ENCODE measurements around the gene LY9. TPM values are rescaled to one million over a fixed set of nuclear protein-coding genes. Genes with fewer than 3 reads are reported as not detected.

Gene LY9
- total RNA-seq, 1 experiment from 2014 or later, result 6.9 TPM

DNA sequence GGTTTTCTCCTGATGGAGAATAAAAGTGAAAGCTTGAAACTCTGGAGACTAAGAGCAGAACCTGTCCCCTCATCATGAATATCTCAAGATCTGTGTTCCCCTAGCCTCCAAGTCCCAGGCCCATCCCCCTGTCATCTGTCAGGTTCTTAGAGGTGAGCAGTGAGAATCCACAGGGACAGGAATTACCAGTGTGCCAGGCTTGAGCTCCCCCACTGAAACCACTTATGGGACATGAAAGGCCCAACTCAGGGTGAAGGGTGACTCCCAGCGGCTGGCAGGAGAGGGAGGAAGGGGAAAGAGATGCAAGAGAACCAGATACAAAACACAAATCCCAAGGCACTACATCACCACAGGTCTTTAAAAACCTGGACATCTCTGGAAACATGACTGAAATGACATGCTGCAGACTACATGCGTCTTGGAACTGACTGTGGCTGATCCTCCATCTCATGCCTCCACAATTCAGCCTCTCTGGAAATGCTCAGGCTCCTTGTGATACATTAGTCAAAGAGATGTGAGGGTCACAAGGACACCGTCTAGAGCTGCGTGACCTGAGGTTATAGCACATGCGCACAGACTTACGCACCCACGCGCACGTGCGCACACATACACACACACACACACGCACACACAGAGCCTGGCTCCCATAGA lies 6.8 kb upstream of the LY9 start:
- ChIA-PET CTCF (no interaction called here), POLR2A (ENCODE audit: unreplicated experiment) (no interaction called here)
- no peak overlapping the region for H2AFZ ChIP-seq
- H3K9me2 ChIP-seq (ENCODE audit: insufficient read depth), result no peaks in the 10 kb centered on the region
- TF ChIP-seq EZH2 (IDR thresholded peaks at IDR 0.05; ENCODE audit: low read depth) (no peak), CTCF (conservative IDR thresholded peaks at IDR 0.05) (no peak)
- intact Hi-C loops (cut with micrococcal nuclease; ENCODE audit: unreplicated experiment), result no loop called here
- no peak for DNase-seq
- H3K4me3 ChIP-seq, result no peak overlapping the region
- H3K4me2 ChIP-seq, result no peak overlapping the region
- H4K20me1 ChIP-seq (ENCODE audit: insufficient read depth), result no peaks in the 10 kb centered on the region
- H3K27me3 ChIP-seq (ENCODE audit: insufficient read depth, low read depth), result no peaks in the 10 kb centered on the region
- no peaks in the 10 kb centered on the region for H3K36me3 ChIP-seq (ENCODE audit: low read depth)
- no peaks in the 10 kb centered on the region for H3K79me2 ChIP-seq (ENCODE audit: low read depth)
- H3K9me3 ChIP-seq (ENCODE audit: insufficient read depth, low read depth), result no peaks in the 10 kb centered on the region
- H3K4me1 ChIP-seq (replicated peaks; ENCODE audit: insufficient read depth), result no peaks in the 10 kb centered on the region
- no TSS peak for BruUV-seq (replicated peaks)
- no peak overlapping the region for H3K27ac ChIP-seq
- H3F3A ChIP-seq (ENCODE audit: insufficient read depth, low read depth), result no peaks in the 10 kb centered on the region

DNA sequence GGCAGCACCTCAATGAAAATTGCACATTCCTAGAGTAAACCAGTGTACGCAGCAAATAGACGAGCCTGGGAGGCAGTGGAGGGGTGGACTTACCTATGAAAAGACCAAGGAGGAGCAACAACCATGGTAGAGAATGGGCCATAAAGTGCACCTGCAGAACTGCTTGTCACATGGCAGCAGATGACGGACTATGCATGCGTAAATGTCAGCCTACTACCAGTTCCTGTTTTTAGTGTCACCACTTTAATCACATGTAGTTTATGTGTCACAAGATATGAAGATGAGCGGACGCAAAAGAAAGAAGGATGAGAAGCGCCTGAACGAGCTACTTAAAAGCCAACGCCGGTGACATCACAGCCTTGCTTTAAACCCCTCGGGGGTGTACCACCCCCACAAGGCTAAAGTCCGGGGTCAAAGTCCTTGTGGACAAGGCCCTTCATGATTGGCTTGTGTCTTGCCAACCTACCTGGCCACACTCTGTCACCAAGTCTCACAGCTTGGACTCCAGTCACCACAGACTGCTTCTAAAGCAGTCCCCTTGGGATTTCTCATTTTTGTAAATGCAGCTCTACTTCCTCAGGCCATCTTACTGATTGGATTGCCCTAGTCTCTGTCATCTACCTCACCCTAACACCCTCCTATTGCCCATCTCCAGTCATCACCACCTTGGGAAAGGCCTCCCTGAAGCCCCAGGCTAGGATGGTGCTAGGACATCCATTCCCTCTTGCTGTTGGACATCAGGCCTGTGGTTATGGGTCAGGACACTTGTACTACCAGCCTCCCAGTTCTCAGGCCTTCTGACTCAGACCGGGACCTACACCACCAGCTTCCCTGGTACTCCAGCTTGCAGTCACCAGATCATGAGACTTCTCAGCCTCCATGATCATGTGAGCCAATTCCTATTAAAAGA lies 6.0 kb upstream of the LY9 start:
- intact Hi-C loops (cut with micrococcal nuclease; ENCODE audit: unreplicated experiment), result no loop called here
- no peaks in the 10 kb centered on the region for H3K9me2 ChIP-seq (ENCODE audit: insufficient read depth)
- no peaks in the 10 kb centered on the region for H3K36me3 ChIP-seq (ENCODE audit: low read depth)
- H3K4me1 ChIP-seq (replicated peaks; ENCODE audit: insufficient read depth), result no peaks in the 10 kb centered on the region
- H3K79me2 ChIP-seq (ENCODE audit: low read depth), result no peaks in the 10 kb centered on the region
- H3F3A ChIP-seq (ENCODE audit: insufficient read depth, low read depth), result no peaks in the 10 kb centered on the region
- TF ChIP-seq EZH2 (IDR thresholded peaks at IDR 0.05; ENCODE audit: low read depth) (no peak), CTCF (conservative IDR thresholded peaks at IDR 0.05) (no peak)
- no peak overlapping the region for H2AFZ ChIP-seq
- H3K4me3 ChIP-seq, result no peak overlapping the region
- no peak overlapping the region for H3K27ac ChIP-seq
- no peak overlapping the region for H3K4me2 ChIP-seq
- BruUV-seq (replicated peaks), result no TSS peak
- no peak for DNase-seq
- POLR2A ChIA-PET (ENCODE audit: unreplicated experiment), result interaction anchor here (0.6 kb wide), 1 partner anchor 1192 kb away, joined by 5 read pairs; no protein-coding TSS in a partner anchor
- no peaks in the 10 kb centered on the region for H3K27me3 ChIP-seq (ENCODE audit: insufficient read depth, low read depth)
- no peaks in the 10 kb centered on the region for H4K20me1 ChIP-seq (ENCODE audit: insufficient read depth)
- CTCF ChIA-PET, result no interaction called here
- no peaks in the 10 kb centered on the region for H3K9me3 ChIP-seq (ENCODE audit: insufficient read depth, low read depth)

GRCh38 chr1:160794376-160794775 lies 1.6 kb upstream of the LY9 start:
- no peaks in the 10 kb centered on the region for H3K27me3 ChIP-seq (ENCODE audit: insufficient read depth, low read depth)
- DNase-seq, result no peak
- BruUV-seq (replicated peaks), result no TSS peak
- no peak overlapping the region for H3K27ac ChIP-seq
- H4K20me1 ChIP-seq (ENCODE audit: insufficient read depth), result no peaks in the 10 kb centered on the region
- H3K4me3 ChIP-seq, result no peak overlapping the region
- H3K36me3 ChIP-seq (ENCODE audit: low read depth), result no peaks in the 10 kb centered on the region
- ChIA-PET POLR2A (ENCODE audit: unreplicated experiment) (interaction anchor here (0.6 kb wide), 1 partner anchor 19 kb away, joined by 3 read pairs; no protein-coding TSS in a partner anchor), CTCF (no interaction called here)
- no peak overlapping the region for H2AFZ ChIP-seq
- TF ChIP-seq CTCF (conservative IDR thresholded peaks at IDR 0.05), result no peak
- TF ChIP-seq EZH2 (IDR thresholded peaks at IDR 0.05; ENCODE audit: low read depth), result no peak
- peaks cover 13% of the 10 kb centered on the region for H3K4me1 ChIP-seq (replicated peaks; ENCODE audit: insufficient read depth)
- H3F3A ChIP-seq (ENCODE audit: insufficient read depth, low read depth), result no peaks in the 10 kb centered on the region
- H3K9me2 ChIP-seq (ENCODE audit: insufficient read depth), result no peaks in the 10 kb centered on the region
- H3K4me2 ChIP-seq, result no peak overlapping the region
- intact Hi-C loops (cut with micrococcal nuclease; ENCODE audit: unreplicated experiment), result no loop called here
- H3K9me3 ChIP-seq (ENCODE audit: insufficient read depth, low read depth), result no peaks in the 10 kb centered on the region
- no peaks in the 10 kb centered on the region for H3K79me2 ChIP-seq (ENCODE audit: low read depth)
